GM19193 (cell line): Measurements from ENCODE around the gene ACBD6.

Experiments used
- POLR2A ChIP-seq: IDR thresholded peaks from 4 replicates; pipeline ENCODE4 v1.6.1; 2011; ENCODE audit not compliant: insufficient read depth, insufficient read length; ENCODE audit errors: extremely low read depth

ACBD6 gene

GRCh38 chr1:180533266-180533987 lies 31.1 kb upstream of the ACBD6 start:
- TF ChIP-seq POLR2A, result no peak

DNA sequence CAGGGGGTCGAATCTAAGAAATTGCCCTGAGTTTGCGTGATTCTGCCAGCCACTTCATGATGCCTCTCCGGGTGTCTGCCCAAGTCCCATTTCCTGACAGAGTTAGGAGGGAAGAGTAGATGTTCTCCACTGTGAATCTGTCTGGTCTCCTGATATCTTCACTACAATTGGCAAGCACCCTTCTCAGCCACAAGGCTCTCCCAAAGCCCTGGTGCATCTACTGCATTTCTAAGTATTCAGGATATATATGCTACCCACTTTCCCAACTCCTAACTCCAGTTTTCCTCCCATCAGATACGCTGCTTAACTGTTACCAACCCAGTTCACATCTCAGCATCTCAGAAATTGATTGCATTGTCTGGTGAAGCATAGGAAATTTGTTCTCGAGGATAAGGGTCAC lies 30.5 kb upstream of the ACBD6 start:
- TF ChIP-seq POLR2A, result no peak

- no peak for TF ChIP-seq POLR2A
Measured at GRCh38 chr1:180530501-180530900, 28.1 kb upstream of the ACBD6 start.

GRCh38 chr1:180528868-180529470 lies 26.6 kb upstream of the ACBD6 start:
- TF ChIP-seq POLR2A, result no peak

DNA sequence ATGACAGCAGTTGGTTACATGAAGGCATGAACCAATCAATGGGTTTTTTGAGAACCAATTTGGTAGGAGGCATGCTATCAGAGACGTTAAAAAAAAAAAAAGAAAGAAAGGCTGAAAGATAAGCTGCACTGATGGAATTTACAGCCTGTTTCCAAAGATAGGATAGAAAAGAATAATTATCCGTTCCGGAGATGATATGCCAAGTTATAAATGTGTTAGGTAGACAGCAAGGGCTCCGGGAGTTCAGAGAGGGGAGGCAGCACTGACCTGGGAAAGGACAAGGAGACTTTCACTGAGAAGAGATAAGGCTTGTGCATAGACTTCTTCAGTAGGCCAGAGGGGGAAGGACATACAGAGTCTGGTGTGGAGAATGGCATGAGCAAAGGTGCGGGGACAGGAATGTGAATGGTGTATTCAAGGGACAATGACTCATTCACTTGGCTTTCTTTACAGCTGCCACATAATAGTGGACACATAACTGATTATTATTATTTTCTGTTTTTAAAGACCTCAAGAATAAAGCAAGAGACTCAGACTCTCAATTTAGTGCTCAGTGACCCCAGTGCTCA lies 24.8 kb upstream of the ACBD6 start:
- TF ChIP-seq POLR2A, result no peak

- TF ChIP-seq POLR2A, result no peak
Measured at GRCh38 chr1:180525715-180526039, 23.3 kb upstream of the ACBD6 start.

- TF ChIP-seq POLR2A, result no peak
Measured at GRCh38 chr1:180524915-180525714, 22.7 kb upstream of the ACBD6 start.

- TF ChIP-seq POLR2A, result no peak
Measured at GRCh38 chr1:180524160-180524914, 22.0 kb upstream of the ACBD6 start.

- TF ChIP-seq POLR2A, result no peak
Measured at GRCh38 chr1:180522213-180522515, 19.8 kb upstream of the ACBD6 start.

- TF ChIP-seq POLR2A, result no peak
Measured at GRCh38 chr1:180521474-180522212, 19.3 kb upstream of the ACBD6 start.

GRCh38 chr1:180519846-180520245 lies 17.5 kb upstream of the ACBD6 start:
- no peak for TF ChIP-seq POLR2A

DNA sequence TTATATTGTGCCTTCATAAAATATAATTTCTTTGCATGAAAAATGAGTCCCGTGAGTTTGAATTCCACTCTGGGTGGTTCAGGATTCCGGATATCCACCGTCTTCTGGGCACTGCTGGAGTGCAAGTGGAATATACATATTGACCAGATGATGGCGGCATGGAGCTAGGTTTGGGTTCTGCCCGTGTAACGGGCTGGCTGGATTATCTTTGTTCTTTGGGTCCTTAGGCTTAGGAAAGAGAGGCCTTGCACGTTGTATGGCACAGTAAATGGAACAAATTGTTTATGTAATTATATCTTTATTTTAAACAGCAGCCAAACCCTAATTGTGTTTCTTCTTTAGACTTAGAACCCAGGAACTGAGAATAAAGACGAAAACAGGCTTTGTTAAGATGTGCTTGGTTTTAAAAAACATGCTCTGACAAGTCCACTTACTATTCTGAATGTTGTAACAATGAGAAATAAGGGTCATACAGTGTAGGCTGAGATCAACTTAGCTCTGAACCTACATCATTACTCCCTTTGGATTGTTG lies 13.5 kb upstream of the ACBD6 start:
- no peak for TF ChIP-seq POLR2A

DNA sequence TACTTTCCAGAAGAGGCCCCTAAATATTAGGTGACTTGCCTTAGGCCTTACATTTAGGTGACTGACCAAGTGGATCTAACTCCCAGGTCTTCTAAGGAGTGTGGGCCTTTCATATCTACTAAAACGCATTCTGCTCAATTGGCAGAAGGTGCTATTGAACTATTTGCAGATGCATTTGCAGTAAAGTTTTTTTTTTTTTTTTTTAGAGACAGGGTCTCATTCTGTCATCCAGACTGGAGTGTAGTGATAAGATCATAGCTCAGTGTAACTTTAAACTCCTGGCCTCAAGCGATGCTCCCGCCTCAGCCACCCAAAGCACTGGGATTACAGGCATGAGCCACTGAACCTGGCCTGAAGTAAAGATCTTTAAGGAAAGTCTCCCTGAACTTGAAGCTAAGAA lies 13.0 kb upstream of the ACBD6 start:
- no peak for TF ChIP-seq POLR2A

DNA sequence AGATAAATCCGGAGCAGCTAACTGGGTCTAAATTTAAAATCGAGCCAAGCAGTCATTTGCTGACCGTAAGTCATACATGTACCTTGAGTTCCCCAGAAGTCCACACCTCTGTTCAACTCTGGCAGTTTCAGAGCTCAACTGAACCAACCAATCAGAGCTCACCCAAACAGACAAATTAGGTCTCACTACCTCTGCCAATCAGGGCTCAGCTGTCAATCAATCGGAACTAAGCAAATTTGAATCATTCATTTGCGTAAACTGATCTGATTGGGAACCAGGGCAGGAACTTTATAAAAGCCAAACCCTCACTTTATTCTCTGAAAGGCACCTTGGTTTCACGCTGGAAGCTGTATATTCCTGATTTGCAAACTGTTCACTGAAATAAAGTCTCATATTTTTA lies 11.2 kb upstream of the ACBD6 start:
- no peak for TF ChIP-seq POLR2A

DNA sequence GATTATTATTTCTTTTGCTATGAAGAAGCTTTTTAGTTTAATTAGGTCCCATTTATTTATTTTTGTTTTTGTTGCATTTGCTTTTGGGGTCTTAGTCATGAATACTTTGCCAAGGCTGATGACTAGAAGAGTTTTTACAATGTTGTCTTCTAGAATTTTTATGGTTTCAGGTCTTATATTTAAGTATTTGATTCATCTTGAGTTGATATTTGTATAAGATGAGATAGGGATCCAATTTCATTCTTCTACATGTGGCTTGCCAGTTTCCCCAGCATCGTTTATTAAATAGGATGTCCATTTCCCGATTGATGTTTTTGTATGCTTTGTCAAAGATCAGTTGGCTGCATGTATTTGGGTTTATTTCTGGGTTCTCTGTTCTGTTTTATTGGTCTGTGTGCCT lies 8.5 kb upstream of the ACBD6 start:
- no peak for TF ChIP-seq POLR2A

DNA sequence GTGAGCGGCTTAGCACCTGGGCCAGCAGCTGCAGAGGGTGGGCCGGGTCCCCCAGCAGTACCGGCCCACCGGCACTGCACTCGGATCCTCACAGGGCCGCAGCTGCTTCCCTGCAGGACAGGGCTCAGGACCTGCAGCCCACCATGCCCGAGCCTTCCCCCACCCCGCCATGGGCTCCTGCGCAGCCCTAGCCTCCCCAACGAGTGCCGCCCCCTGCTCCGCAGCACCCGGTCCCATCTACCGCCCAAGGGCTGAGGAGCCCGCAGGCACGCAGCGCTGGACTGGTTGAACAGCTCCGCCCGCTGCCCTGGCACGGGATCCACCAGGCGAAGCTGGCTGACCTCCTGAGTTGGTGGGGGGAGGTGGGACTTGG lies 6.3 kb upstream of the ACBD6 start:
- no peak for TF ChIP-seq POLR2A
